DND-41 (cell line): ENCODE measurements around the gene WDR72.

Experiments
- CTCF ChIP-seq: IDR thresholded peaks from 2 replicates; pipeline ENCODE4 v1.5.1; 2012; ENCODE audit warnings: borderline replicate concordance, low read length, moderate library complexity, mild to moderate bottlenecking; ENCODE audit not compliant: poor library complexity, severe bottlenecking; ENCODE audit errors: extremely low read depth
- EZH2 ChIP-seq: IDR thresholded peaks from 3 replicates; pipeline ENCODE4 v1.6.1; 2012; ENCODE audit warnings: borderline replicate concordance, low read depth, mild to moderate bottlenecking, moderate library complexity, low read length, inconsistent platforms; ENCODE audit not compliant: severe bottlenecking

GRCh38 chr15:53549697-53550305, 209.7 kb downstream of the WDR72 start:
- TF ChIP-seq CTCF, result no peak
- no peak for TF ChIP-seq EZH2
